Measurements from ENCODE around the gene MRO. TPM values are rescaled to one million over a fixed set of nuclear protein-coding genes. Genes with fewer than 3 reads are reported as not detected.

Gene MRO
- total RNA-seq, 1 experiment from 2014 or later: 0.84 TPM

DNA sequence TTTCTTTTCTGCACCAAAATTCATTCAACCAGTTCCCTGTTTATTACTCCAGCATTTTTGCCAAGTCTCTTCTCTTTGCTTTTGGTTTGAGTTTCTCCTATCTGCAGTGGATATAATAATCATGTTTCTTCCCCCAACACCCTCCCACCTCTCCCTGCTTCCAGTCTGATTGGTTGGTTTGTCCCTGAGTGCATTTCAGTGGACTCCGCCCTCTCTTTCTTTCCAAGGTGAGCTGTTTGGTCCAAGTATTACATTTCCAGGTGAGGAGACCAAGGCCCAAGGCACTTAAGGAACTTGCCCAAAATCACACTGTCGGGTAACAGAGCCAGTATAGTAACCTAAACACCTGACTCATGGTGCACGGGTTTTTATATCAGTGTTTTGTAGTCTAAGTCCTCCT lies 17.7 kb downstream of the MRO start (continued):
- TF ChIP-seq YY1 (IDR thresholded peaks at IDR 0.05; ENCODE audit: extremely low read depth, insufficient replicate concordance, low read depth, low read length) (no peak), POLR2A (IDR thresholded peaks at IDR 0.05; ENCODE audit: borderline replicate concordance, extremely low read depth, insufficient read depth, insufficient read length) (no peak), SP1 (IDR thresholded peaks at IDR 0.05; ENCODE audit: low read depth) (no peak), CTCF (IDR thresholded peaks at IDR 0.05 in 2 of 3, conservative IDR thresholded peaks at IDR 0.05 in 1 of 3; ENCODE audit: borderline replicate concordance in 1 of 3, insufficient read depth in 1 of 3, low read depth in 2 of 3, low read length in 2 of 3) (no peak), TCF7L2 (IDR thresholded peaks at IDR 0.05; ENCODE audit: borderline replicate concordance, extremely low read depth, insufficient read depth, insufficient read length) (no peak), EGR1 (IDR thresholded peaks at IDR 0.05; ENCODE audit: low read depth) (no peak), EZH2 (IDR thresholded peaks at IDR 0.05) (no peak), CEBPB (IDR thresholded peaks at IDR 0.05; ENCODE audit: low read depth) (no peak), JUND (IDR thresholded peaks at IDR 0.05) (no peak), RAD21 (IDR thresholded peaks at IDR 0.05; ENCODE audit: low read depth) (no peak)

DNA sequence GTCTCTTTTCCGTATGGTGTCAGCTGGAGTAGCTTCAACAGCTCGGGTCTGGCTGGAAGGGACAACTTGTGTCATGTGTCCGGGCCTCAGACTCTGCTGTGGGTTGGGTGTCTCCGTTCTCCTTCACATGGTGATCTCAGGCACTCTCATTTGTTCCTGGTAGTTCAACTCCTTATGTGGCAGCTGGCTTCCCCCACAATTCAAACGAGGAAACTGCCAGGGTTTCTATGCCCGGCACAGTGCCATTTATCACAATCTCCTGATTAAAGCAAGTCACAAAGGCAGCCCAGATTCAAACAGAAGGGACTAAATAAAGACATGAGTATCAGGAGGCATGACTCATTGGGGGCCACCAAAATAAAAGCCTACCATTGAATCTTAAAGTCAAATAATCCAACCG lies 22.7 kb downstream of the MRO start:
- CTCF ChIA-PET: no interaction called here
- Histone ChIP-seq H2AFZ (ENCODE audit: low read depth, low read length, poor library complexity, severe bottlenecking) (no peak overlapping the region), H3K27me3 (ENCODE audit: insufficient read depth, low read length) (no peaks in the 10 kb centered on the region), H3K36me3 (ENCODE audit: control insufficient read depth in 1 of 2, insufficient read depth in 2 of 2, low read length in 2 of 2) (no peaks in the 10 kb centered on the region), H3K4me3 (replicated peaks in 1 of 2; ENCODE audit: low read depth in 1 of 2, low read length in 2 of 2) (no peak overlapping the region), H3K9me2 (ENCODE audit: insufficient read depth) (no peaks in the 10 kb centered on the region), H3K9ac (ENCODE audit: low read length) (no peak overlapping the region), H4K20me1 (ENCODE audit: insufficient read depth) (no peaks in the 10 kb centered on the region), H3K27ac (ENCODE audit: low read depth, low read length) (no peak overlapping the region), H3K4me2 (ENCODE audit: low read length) (no peak overlapping the region), H3K79me2 (ENCODE audit: insufficient read depth, low read length) (no peaks in the 10 kb centered on the region), H3K4me1 (ENCODE audit: control insufficient read depth in 1 of 2, insufficient read depth in 2 of 2, low read length in 2 of 2) (peaks cover 0 to under 1% of the 10 kb centered on the region in 2 experiments; a peak in 1 of 4 replicates), H3K9me3 (ENCODE audit: control insufficient read depth in 1 of 2, insufficient read depth in 1 of 2, low read depth in 1 of 2, low read length in 2 of 2) (no peaks in the 10 kb centered on the region)
- RAD21 ChIA-PET (ENCODE audit: low non-redundant PET in 1 of 2, low total read pairs in 2 of 2, uncharacterized antibody in 2 of 2, unreplicated experiment in 2 of 2): no interaction called here
- no peak for DNase-seq (ENCODE audit: low read depth, low spot score)
- intact Hi-C loops (cut with micrococcal nuclease): no loop called here
- POLR2A ChIA-PET: no interaction called here
- BruUV-seq (replicated peaks): no TSS peak
- no peak for ATAC-seq
- TF ChIP-seq JUND (IDR thresholded peaks at IDR 0.05) (no peak), POLR2AphosphoS5 (IDR thresholded peaks at IDR 0.05; ENCODE audit: low read depth, low read length) (no peak), EZH2 (IDR thresholded peaks at IDR 0.05) (no peak), MAX (IDR thresholded peaks at IDR 0.05) (no peak), ZFX (IDR thresholded peaks at IDR 0.05) (no peak), CEBPB (IDR thresholded peaks at IDR 0.05; ENCODE audit: low read depth) (no peak), YY1 (IDR thresholded peaks at IDR 0.05; ENCODE audit: extremely low read depth, insufficient replicate concordance, low read depth, low read length) (no peak), FOSL1 (IDR thresholded peaks at IDR 0.05; ENCODE audit: low read depth) (no peak), CBX3 (IDR thresholded peaks at IDR 0.05; ENCODE audit: low read depth) (no peak)
- TF ChIP-seq, protein P1, sequence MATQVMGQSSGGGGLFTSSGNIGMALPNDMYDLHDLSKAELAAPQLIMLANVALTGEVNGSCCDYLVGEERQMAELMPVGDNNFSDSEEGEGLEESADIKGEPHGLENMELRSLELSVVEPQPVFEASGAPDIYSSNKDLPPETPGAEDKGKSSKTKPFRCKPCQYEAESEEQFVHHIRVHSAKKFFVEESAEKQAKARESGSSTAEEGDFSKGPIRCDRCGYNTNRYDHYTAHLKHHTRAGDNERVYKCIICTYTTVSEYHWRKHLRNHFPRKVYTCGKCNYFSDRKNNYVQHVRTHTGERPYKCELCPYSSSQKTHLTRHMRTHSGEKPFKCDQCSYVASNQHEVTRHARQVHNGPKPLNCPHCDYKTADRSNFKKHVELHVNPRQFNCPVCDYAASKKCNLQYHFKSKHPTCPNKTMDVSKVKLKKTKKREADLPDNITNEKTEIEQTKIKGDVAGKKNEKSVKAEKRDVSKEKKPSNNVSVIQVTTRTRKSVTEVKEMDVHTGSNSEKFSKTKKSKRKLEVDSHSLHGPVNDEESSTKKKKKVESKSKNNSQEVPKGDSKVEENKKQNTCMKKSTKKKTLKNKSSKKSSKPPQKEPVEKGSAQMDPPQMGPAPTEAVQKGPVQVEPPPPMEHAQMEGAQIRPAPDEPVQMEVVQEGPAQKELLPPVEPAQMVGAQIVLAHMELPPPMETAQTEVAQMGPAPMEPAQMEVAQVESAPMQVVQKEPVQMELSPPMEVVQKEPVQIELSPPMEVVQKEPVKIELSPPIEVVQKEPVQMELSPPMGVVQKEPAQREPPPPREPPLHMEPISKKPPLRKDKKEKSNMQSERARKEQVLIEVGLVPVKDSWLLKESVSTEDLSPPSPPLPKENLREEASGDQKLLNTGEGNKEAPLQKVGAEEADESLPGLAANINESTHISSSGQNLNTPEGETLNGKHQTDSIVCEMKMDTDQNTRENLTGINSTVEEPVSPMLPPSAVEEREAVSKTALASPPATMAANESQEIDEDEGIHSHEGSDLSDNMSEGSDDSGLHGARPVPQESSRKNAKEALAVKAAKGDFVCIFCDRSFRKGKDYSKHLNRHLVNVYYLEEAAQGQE (IDR thresholded peaks at IDR 0.05; ENCODE audit: low read depth): no peak

Data from HCT116 (cell line).